Activated CD8-positive, alpha-beta T cell treated with anti-CD3 and anti-CD28 coated beads, Interleukin-2, amount 10 ng/mL, durations not matched to agents 7 days and 5 days (primary cell): ENCODE data around the gene UNC13B. TPM values are rescaled to one million over a fixed set of nuclear protein-coding genes. Genes with fewer than 3 reads are reported as not detected.
"Not testable (repeated sequence)": the region's sequence is repeated elsewhere in the genome, so short reads cannot be mapped to it uniquely, and the experiment has no call there.

ENCODE experiments used
- ATAC-seq: fragments of 150-1000 bp; cut with Tn5 transposase; one replicate; pipeline ENCODE4 v1.10.0; 2021; ENCODE audit warnings: moderate library complexity
- CTCF ChIA-PET: fragments of 350-600 bp; sonication (Branson Sonifier 250); formaldehyde crosslinking; loops from one replicate; lab custom pipeline; 2021; ENCODE audit warnings: antibody characterized with exemption; lab: Charles Lee
- POLR2A ChIA-PET: fragments of 350-600 bp; sonication (Branson Sonifier 250); formaldehyde crosslinking; loops from one replicate; lab custom pipeline; 2021; ENCODE audit warnings: antibody characterized with exemption; lab: Charles Lee
- DNase-seq: peaks from one replicate; pipeline ENCODE4 v3.0.0-alpha.2; 2020
- H3K27ac Mint-ChIP-seq: one replicate; pipeline ENCODE4 v1.8.0; 2021; ENCODE audit warnings: mild to moderate bottlenecking, mixed read lengths
- H3K27me3 Mint-ChIP-seq: one replicate; pipeline ENCODE4 v1.8.0; 2021; ENCODE audit warnings: low read depth, mixed read lengths
- H3K36me3 Mint-ChIP-seq: one replicate; pipeline ENCODE4 v1.8.0; 2021; ENCODE audit warnings: low read depth, mixed read lengths
- H3K4me1 Mint-ChIP-seq: one replicate; pipeline ENCODE4 v1.8.0; 2021; ENCODE audit warnings: low read depth, mixed read lengths
- H3K4me3 Mint-ChIP-seq: one replicate; pipeline ENCODE4 v1.8.0; 2021; ENCODE audit warnings: mild to moderate bottlenecking, mixed read lengths
- H3K9me3 Mint-ChIP-seq: one replicate; pipeline ENCODE4 v1.8.0; 2022; ENCODE audit warnings: mixed read lengths; ENCODE audit not compliant: insufficient read depth
- total RNA-seq, 2 experiments: library from RNA; stranded (reverse); gene quantifications; one replicate each; pipeline ENCODE4 v1.2.3, GENCODE V29; 2021

The UNC13B gene
- total RNA-seq, 2 experiments from 2014 or later: 0.29 to 0.57 TPM

DNA sequence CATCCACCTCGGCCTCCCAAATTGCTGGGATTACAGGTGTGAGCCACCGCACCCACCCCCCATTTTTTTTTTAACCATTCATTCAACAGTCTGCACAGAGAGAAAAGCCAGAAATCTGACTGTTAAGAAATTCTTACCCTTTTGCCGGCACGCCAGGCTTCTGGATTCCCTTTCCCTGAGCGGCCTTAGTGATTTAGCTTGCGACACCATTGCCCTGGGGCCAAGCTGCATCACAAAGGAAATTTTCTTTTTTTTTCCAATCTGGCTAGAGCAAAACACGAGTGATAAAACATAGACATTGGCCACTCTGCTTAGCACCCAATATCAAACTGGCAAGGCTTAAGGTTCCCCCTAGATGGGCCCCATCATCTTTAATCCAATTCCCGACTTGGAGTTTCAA, 24.9 kb upstream of the UNC13B start:
- H3K36me3 Mint-ChIP-seq: no peaks in the 10 kb centered on the region
- ATAC-seq: no peak
- H3K27ac Mint-ChIP-seq: no peak overlapping the region
- POLR2A ChIA-PET: no interaction called here
- H3K4me3 Mint-ChIP-seq: no peak overlapping the region
- DNase-seq: no peak
- peaks cover 4% of the 10 kb centered on the region for H3K9me3 Mint-ChIP-seq
- no peaks in the 10 kb centered on the region for H3K27me3 Mint-ChIP-seq
- CTCF ChIA-PET: no interaction called here
- no peaks in the 10 kb centered on the region for H3K4me1 Mint-ChIP-seq

DNA sequence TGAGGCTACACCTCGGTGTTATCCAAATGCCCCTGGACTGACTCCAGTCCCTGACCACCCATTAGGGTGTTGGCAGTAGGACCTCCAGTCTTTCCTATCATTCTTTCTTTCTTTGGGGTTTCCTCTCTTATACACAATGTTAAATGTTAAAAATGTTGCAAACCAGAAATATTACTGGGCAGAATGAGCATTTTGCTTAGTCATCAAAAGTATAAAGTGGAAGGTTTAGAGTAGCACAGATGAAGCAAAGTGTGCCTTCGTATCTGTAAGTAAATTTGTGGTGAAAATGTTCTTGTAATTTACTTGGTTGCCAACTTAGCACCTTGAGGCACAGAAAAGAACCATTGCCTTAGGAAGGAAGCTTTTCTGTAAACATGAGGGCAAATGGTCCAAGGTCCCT, 21.7 kb upstream of the UNC13B start:
- no peak overlapping the region for H3K4me3 Mint-ChIP-seq
- H3K27ac Mint-ChIP-seq: no peak overlapping the region
- H3K36me3 Mint-ChIP-seq: no peaks in the 10 kb centered on the region
- DNase-seq (no peak), ATAC-seq (no peak)
- POLR2A ChIA-PET: no interaction called here
- H3K27me3 Mint-ChIP-seq: no peaks in the 10 kb centered on the region
- no peaks in the 10 kb centered on the region for H3K4me1 Mint-ChIP-seq
- peaks cover 13% of the 10 kb centered on the region for H3K9me3 Mint-ChIP-seq
- CTCF ChIA-PET: no interaction called here

DNA sequence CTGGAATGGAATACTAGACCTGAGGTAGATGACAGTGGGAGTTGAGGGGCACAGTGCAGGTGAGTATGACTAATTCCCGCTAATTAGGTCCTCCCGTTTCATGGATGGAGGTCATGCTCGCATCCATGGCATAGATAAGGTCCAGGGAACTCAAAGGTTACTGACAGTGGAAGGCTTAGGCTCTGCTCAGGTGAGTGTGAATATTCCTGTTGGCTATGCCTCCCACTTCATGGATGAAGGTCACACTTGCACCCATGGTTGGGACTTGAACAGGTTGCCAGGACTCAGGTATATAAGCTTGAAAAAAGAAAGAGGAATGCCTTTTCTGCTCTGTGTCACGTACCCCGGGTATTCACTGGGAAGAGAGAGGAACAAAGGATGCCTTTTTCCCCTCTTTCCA, 19.8 kb upstream of the UNC13B start:
- H3K4me3 Mint-ChIP-seq: no peak overlapping the region
- no peak for DNase-seq
- CTCF ChIA-PET: no interaction called here
- H3K27me3 Mint-ChIP-seq: no peaks in the 10 kb centered on the region
- no peak overlapping the region for H3K27ac Mint-ChIP-seq
- H3K4me1 Mint-ChIP-seq: no peaks in the 10 kb centered on the region
- peaks cover 16% of the 10 kb centered on the region for H3K9me3 Mint-ChIP-seq
- no peaks in the 10 kb centered on the region for H3K36me3 Mint-ChIP-seq
- POLR2A ChIA-PET: no interaction called here
- ATAC-seq: no peak

DNA sequence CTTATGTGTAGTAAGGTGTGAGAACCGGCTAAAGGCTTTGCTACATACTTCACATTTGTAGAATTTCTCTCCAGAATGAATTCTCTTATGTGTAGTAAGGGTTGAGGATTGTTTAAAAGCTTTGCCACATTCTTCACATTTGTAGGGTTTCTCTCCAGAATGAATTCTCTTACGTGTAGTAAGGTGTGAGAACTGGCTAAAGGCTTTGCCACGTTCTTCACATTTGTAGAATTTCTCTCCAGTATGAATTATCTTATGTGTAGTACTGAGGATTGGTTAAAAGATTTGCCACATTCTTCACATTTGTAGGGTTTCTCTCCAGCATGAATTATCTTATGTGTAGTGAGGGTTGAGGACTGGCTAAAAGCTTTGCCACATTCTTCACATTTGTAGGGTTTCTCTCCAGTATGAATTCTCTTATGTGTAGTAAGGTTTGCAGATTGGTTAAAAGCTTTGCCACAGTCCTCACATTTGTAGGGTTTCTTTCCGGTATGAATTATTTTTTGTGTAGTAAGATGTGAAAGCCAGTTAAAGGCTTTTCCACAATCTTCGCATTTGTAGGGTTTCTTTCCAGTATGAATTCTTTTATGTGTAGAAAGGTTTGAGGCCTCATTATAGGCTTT, 13.8 kb upstream of the UNC13B start:
- H3K27ac Mint-ChIP-seq, ATAC-seq, DNase-seq, H3K4me1 Mint-ChIP-seq, H3K4me3 Mint-ChIP-seq, H3K36me3 Mint-ChIP-seq, POLR2A ChIA-PET, H3K27me3 Mint-ChIP-seq, CTCF ChIA-PET: not testable (repeated sequence)
- H3K9me3 Mint-ChIP-seq: peaks cover 31% of the 10 kb centered on the region

DNA sequence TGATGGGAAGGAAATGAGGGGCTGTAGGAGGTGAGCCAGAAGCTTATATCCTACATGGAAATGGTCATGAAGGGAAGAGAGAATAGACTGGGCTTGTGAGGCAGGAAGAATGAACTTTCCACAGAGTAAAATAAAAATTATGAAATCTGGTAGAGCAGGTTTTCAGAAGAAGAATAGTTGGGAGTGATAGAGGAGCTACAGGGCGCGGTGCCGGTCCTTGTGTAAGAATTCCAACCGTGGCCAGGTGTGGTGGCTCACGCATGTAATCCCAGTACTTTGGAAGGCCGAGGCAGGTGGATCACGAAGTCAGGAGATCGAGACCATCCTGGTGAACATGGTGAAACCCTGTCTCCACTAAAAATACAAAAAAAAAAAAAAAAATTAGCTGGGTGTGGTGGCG, 8.9 kb upstream of the UNC13B start:
- H3K4me1 Mint-ChIP-seq: no peaks in the 10 kb centered on the region
- ChIA-PET CTCF (no interaction called here), POLR2A (no interaction called here)
- no peaks in the 10 kb centered on the region for H3K27me3 Mint-ChIP-seq
- H3K4me3 Mint-ChIP-seq: no peak overlapping the region
- DNase-seq: no peak
- H3K36me3 Mint-ChIP-seq: no peaks in the 10 kb centered on the region
- ATAC-seq: no peak
- H3K27ac Mint-ChIP-seq: no peak overlapping the region
- peaks cover 19% of the 10 kb centered on the region for H3K9me3 Mint-ChIP-seq

DNA sequence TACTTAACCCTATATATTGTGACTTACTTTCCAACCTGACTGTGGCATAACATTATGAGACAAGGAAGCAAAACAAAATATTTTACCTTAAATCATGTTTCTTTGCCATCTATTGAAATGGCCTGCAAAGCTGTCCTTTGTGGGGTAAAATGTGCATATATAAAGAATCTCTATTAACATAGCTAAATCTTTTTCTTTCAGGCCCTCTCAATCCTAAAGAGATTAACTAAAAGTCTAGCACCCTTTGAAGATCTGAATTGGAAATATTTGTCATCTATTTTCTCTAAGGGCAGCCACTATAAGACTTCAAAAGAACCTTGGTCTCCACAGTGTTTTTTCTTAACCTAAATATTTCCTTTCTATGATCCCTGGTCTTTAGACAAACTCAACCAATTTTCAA, 5.0 kb upstream of the UNC13B start:
- no peak overlapping the region for H3K4me3 Mint-ChIP-seq
- H3K27ac Mint-ChIP-seq: no peak overlapping the region
- ChIA-PET CTCF (no interaction called here), POLR2A (no interaction called here)
- no peak for ATAC-seq
- H3K36me3 Mint-ChIP-seq: no peaks in the 10 kb centered on the region
- H3K27me3 Mint-ChIP-seq: no peaks in the 10 kb centered on the region
- DNase-seq: no peak
- peaks cover 24% of the 10 kb centered on the region for H3K4me1 Mint-ChIP-seq
- peaks cover 5% of the 10 kb centered on the region for H3K9me3 Mint-ChIP-seq

DNA sequence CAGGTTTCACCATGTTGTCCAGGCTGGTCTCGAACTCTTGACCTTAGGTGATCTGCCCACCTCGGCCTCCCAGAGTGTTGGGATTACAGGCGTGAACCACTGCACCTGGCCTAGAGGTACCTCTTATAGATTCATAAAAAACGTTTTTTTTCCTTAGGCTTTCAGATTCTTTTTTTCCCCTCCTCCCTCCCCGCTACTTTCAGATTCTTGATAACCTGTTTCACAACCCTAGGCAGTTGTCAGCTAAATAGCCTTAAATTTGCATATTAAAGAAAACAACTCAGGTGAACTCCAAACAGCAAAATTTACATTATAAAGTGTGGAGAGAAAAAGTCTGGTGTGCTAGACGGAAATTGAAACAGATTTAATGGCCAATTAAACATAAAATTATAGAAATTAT, 4.0 kb upstream of the UNC13B start:
- H3K9me3 Mint-ChIP-seq, ATAC-seq, H3K27ac Mint-ChIP-seq, POLR2A ChIA-PET, H3K36me3 Mint-ChIP-seq, H3K4me3 Mint-ChIP-seq, H3K27me3 Mint-ChIP-seq, CTCF ChIA-PET, DNase-seq: not testable (repeated sequence)
- peaks cover 33% of the 10 kb centered on the region for H3K4me1 Mint-ChIP-seq

DNA sequence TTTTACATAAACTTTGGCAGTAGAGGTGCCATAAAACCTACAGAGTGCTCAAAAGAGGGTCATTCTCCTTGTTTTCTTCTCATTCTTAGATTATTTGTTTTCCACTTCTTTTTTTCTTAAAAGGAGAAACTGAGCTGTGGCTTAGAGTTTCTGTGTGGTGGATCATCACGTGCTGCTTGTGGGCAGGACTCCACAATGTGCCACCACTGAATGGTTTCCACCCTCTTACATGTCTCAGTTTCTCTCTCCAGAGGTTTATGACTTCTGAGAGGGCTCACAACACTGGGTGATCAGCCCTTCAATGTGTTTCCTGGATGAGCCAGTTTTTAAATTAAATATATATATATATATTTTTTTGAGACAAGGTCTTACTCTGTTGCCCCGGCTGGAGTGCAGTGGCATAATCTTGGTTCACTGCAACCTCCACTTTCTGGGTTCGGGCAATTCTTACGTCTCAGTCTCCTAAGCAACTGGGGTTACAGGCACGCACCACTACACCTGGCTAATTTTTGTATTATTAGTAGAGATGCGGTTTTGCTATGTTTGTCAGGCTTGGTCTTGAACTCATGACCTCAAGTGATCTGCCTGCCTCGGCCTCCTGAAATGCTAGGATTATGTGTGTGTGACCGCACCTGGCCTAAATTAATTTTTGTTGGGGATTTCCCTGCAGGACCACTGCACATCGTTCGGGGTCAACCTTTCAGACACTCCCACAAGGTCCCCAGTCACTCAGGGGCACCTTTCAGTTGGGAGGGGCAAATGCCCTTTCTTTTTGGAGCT, 3.1 kb upstream of the UNC13B start:
- Mint-ChIP-seq H3K36me3 (no peaks in the 10 kb centered on the region), H3K4me3 (no peak overlapping the region), H3K27ac (no peak overlapping the region), H3K27me3 (peaks cover 16% of the 10 kb centered on the region), H3K4me1 (peaks cover 35% of the 10 kb centered on the region), H3K9me3 (peaks cover 5% of the 10 kb centered on the region)
- ChIA-PET POLR2A (no interaction called here), CTCF (no interaction called here)
- peak; percentile 29 for DNase-seq
- ATAC-seq: no peak

DNA sequence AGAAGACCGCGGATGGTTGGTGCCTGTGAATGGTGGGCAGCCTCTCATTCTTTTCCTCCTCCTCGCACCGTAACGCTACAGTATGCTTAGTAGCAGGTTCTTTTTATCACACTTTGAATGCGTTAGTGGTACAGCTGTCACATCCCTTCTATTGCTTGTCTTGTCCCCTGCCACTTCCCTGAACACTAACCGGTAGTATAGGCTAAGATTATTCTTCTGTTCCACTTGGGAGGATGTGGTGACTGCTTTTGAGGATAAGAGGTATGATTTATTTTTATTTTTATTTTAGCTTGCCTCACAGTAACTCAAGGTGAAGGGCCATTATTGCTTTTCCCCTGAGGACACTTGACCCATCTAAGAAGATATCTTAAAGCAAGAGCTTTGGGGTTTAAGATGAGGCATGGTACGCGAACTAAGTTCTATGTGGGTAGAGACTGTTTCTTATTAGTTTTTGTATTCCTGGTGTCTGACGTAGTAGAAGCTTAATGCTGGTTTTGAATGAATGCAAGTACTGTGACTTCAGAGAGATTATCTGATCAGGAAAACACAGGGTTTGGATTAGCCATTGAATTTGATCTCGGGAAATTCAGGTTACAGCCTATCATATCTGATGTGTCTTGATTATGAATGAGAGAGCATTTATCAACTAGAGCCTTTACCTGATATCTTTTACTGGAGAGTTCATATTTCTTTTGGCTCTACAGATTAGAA, 951 bp downstream of the UNC13B start:
- ATAC-seq (no peak), DNase-seq (no peak)
- Mint-ChIP-seq H3K4me3 (peak overlapping the region; percentile 78), H3K27ac (no peak overlapping the region), H3K36me3 (no peaks in the 10 kb centered on the region), H3K4me1 (peaks cover 35% of the 10 kb centered on the region), H3K27me3 (peaks cover 24% of the 10 kb centered on the region), H3K9me3 (peaks cover 5% of the 10 kb centered on the region)
- ChIA-PET POLR2A (interaction anchor here (0.6 kb wide), 1 partner anchor 554 kb away, joined by 3 read pairs; no protein-coding TSS in a partner anchor), CTCF (interaction anchor here (0.6 to 1.3 kb wide), 5 partner anchors 23 to 460 kb away, joined by 3 to 4 read pairs (median 3); no protein-coding TSS in a partner anchor)

DNA sequence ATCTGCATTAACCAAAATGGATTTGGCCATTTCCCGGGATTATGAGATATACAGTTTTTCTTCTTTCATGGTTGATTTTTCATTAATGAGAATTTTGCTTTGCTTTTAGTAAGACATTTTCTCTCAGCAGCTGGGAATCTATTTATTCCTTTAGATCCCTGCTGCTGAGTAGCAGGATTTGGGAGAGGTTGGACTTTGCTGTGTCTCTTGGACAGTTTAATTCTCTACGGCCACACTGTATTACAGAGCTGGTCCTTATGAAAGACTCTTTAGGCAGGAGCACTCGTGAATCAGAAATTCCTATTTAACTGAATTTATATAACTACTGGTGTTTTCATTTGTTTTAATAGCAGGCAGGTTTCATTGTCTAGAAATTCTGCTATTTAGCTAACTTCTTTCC, 1.6 kb downstream of the UNC13B start:
- Mint-ChIP-seq H3K36me3 (no peaks in the 10 kb centered on the region), H3K9me3 (peaks cover 5% of the 10 kb centered on the region), H3K27ac (no peak overlapping the region), H3K27me3 (peaks cover 26% of the 10 kb centered on the region), H3K4me1 (peaks cover 32% of the 10 kb centered on the region), H3K4me3 (no peak overlapping the region)
- ATAC-seq (no peak), DNase-seq (no peak)
- CTCF ChIA-PET: interaction anchor here (1.0 to 1.3 kb wide), 3 partner anchors 22 to 461 kb away, joined by 3 read pairs; no protein-coding TSS in a partner anchor
- POLR2A ChIA-PET: interaction anchor here (0.6 kb wide), 1 partner anchor 553 kb away, joined by 3 read pairs; no protein-coding TSS in a partner anchor

DNA sequence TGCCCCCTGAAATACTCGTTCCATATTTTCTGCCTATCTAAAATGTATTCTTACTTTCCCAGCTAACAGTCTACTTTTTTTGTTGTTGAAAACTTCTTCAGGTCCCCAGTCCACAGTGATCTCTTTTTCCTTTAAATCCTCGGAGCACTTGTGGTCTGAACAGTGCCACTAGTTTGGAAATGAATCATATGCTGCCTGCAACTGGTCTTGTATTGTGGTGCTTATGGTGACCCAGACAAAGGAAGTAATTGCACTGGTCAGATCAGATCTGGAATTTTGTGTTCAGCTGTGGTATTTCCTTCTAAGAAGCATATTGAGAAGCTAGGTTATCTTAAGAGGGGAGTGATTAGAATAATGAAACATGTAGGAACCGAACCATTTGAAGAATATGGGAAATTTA, 2.9 kb downstream of the UNC13B start:
- no peak overlapping the region for H3K4me3 Mint-ChIP-seq

DNA sequence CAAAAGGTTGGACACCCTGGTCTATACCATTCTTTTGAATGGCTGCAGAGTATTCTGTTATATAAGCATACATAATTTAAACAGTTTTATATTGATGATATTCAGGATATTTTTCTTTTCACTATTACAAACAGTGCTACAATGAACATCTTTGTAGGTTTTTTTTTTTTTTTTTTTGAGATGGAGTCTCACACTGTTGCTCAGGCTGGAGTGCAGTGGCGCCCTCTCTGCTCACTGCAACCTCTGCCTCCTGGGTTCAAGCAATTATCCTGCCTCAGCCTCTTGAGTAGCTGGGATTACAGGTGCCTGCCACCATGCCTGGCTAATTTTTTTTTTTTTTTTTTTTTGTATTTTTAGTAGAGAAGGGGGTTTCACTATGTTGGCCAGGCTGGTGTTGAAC, 5.6 kb downstream of the UNC13B start:
- POLR2A ChIA-PET, H3K9me3 Mint-ChIP-seq, ATAC-seq, H3K36me3 Mint-ChIP-seq, CTCF ChIA-PET, H3K27ac Mint-ChIP-seq, H3K4me3 Mint-ChIP-seq, DNase-seq, H3K4me1 Mint-ChIP-seq: not testable (repeated sequence)
- peaks cover 25% of the 10 kb centered on the region for H3K27me3 Mint-ChIP-seq

More for the DNA sequence above, 2.9 kb downstream of the UNC13B start:
- Mint-ChIP-seq H3K36me3 (no peaks in the 10 kb centered on the region), H3K27ac (no peak overlapping the region), H3K4me1 (peaks cover 20% of the 10 kb centered on the region), H3K9me3 (peaks cover under 1% of the 10 kb centered on the region), H3K27me3 (peaks cover 28% of the 10 kb centered on the region)
- no peak for DNase-seq
- CTCF ChIA-PET: interaction anchor here (1.1 kb wide), 1 partner anchor 48 kb away, joined by 3 read pairs; no protein-coding TSS in a partner anchor
- POLR2A ChIA-PET: no interaction called here
- ATAC-seq: no peak
